HK-2 (cell line): ENCODE data around the gene RPL36.

Source experiments
- DNase-seq: peaks from one replicate; pipeline ENCODE4 v3.0.0-alpha.2; 2018; ENCODE audit not compliant: unreplicated experiment

Gene RPL36

GRCh38 chr19:5690125-5690954 lies at the start of gene RPL36:
TSS of gene RPL36 (plus strand) at chr19:5690295. CDS start at chr19:5690508, 213 bp downstream.
- DNase-seq, result peak; percentile 99

- no peak for DNase-seq
These were observed 48.9 kb upstream of the RPL36 start for GRCh38 chr19:5641171-5641570.

- no peak for DNase-seq
These were observed 47.9 kb upstream of the RPL36 start for GRCh38 chr19:5642204-5642603.

GRCh38 chr19:5643060-5643459 lies 47.0 kb upstream of the RPL36 start:
- DNase-seq, result no peak

- DNase-seq, result no peak
These were observed 46.1 kb upstream of the RPL36 start for GRCh38 chr19:5644037-5644436.

GRCh38 chr19:5645409-5645808 lies 44.7 kb upstream of the RPL36 start:
- DNase-seq, result no peak

- no peak for DNase-seq
These were observed 43.4 kb upstream of the RPL36 start for GRCh38 chr19:5646703-5647102.

GRCh38 chr19:5648464-5648863 lies 41.6 kb upstream of the RPL36 start:
- no peak for DNase-seq

- no peak for DNase-seq
These were observed 38.7 kb upstream of the RPL36 start for GRCh38 chr19:5651361-5651760.

GRCh38 chr19:5652261-5652660 lies 37.8 kb upstream of the RPL36 start:
- DNase-seq, result no peak

GRCh38 chr19:5654931-5655330 lies 35.2 kb upstream of the RPL36 start:
- no peak for DNase-seq

- DNase-seq, result no peak
These were observed 34.7 kb upstream of the RPL36 start for GRCh38 chr19:5655412-5655811.

GRCh38 chr19:5661483-5661882 lies 28.6 kb upstream of the RPL36 start:
- DNase-seq, result no peak

- DNase-seq, result no peak
These were observed 26.2 kb upstream of the RPL36 start for GRCh38 chr19:5663904-5664303.

- no peak for DNase-seq
These were observed 25.6 kb upstream of the RPL36 start for GRCh38 chr19:5664515-5664914.

- peak; percentile 58 for DNase-seq
These were observed 24.1 kb upstream of the RPL36 start for GRCh38 chr19:5665781-5666513.

- DNase-seq, result no peak
These were observed 23.0 kb upstream of the RPL36 start for GRCh38 chr19:5666921-5667610.

- DNase-seq, result no peak
These were observed 22.3 kb upstream of the RPL36 start for GRCh38 chr19:5667751-5668271.

- DNase-seq, result no peak
These were observed 20.9 kb upstream of the RPL36 start for GRCh38 chr19:5669212-5669611.

GRCh38 chr19:5671600-5671999 lies 18.5 kb upstream of the RPL36 start:
- DNase-seq, result no peak

- DNase-seq, result no peak
These were observed 17.2 kb upstream of the RPL36 start for GRCh38 chr19:5672708-5673459.

GRCh38 chr19:5673752-5674151 lies 16.3 kb upstream of the RPL36 start:
- no peak for DNase-seq
